Upper lobe of right lung (tissue), 1 donor: ENCODE measurements around the gene PELI2. TPM values are rescaled to one million over a fixed set of nuclear protein-coding genes. Genes with fewer than 3 reads are reported as not detected.

Source experiments
- ATAC-seq: fragments of 200-7000 bp; cut with Tn5 transposase; one replicate; pipeline ENCODE4 v1.9.1; 2020; ENCODE audit warnings: mild to moderate bottlenecking, moderate library complexity
- DNase-seq: peaks from one replicate; pipeline ENCODE4 v3.0.0-alpha.2; 2020
- H3K27ac ChIP-seq: fragments of 200-600 bp; one replicate; pipeline ENCODE4 v1.8.0; 2022
- H3K27me3 ChIP-seq: fragments of 200-600 bp; one replicate; pipeline ENCODE4 v1.8.0; 2022; ENCODE audit warnings: mild to moderate bottlenecking
- H3K36me3 ChIP-seq: fragments of 200-600 bp; one replicate; pipeline ENCODE4 v1.8.0; 2022
- H3K4me1 ChIP-seq: fragments of 200-600 bp; one replicate; pipeline ENCODE4 v1.8.0; 2022
- H3K4me3 ChIP-seq: fragments of 200-600 bp; one replicate; pipeline ENCODE4 v1.8.0; 2022; ENCODE audit warnings: mild to moderate bottlenecking
- H3K9me3 ChIP-seq: fragments of 200-600 bp; one replicate; pipeline ENCODE4 v1.8.0; 2022
- intact Hi-C: fragments of 100-400 bp; cut with DNase I; formaldehyde crosslinking; loops from one replicate; pipeline ENCODE4 v1.11.0; 2022
- total RNA-seq: library from RNA; stranded (reverse); fragmentation: NEBNext Ultra II Directional; extraction: Animal tissue kit (Norgen Biotek cat#: 25700); gene quantifications from one replicate; pipeline ENCODE4 v1.2.1, GENCODE V29; 2021
- TF ChIP-seq, protein P1 (sequence below): fragments of 200-600 bp; IDR thresholded peaks from one replicate; pipeline ENCODE4 v1.8.0; 2022; ENCODE audit warnings: antibody characterized with exemption
- donor health status: DM: no; HTN: yes; CAD: no; lungs with severe emphysema.

Gene PELI2
- total RNA-seq, 1 donor from 2014 or later: 25.7 TPM

DNA sequence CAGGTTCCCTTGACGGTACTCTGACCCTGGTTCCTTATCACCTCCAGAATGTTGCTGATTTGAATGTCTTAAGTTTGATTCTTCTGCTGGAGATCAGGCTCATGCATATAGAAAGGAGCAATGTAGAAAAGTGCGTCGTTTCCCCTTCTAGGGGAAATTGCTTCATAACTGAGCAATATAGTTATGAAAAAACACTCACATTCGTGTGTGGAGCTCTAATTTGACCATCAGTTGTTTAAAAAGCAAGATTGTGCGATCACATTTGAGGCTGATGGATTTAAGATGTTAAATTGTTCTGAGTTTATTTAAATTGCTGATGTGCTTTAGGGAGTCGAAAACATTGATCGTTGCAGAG lies 19.2 kb downstream of the PELI2 start:
- H3K4me1 ChIP-seq: peaks cover 3% of the 10 kb centered on the region
- no peaks in the 10 kb centered on the region for H3K27me3 ChIP-seq
- intact Hi-C loops: no loop called here
- no peak overlapping the region for H3K27ac ChIP-seq
- no peak for DNase-seq
- no peak for ATAC-seq
- no peaks in the 10 kb centered on the region for H3K9me3 ChIP-seq
- H3K36me3 ChIP-seq: no peaks in the 10 kb centered on the region
- TF ChIP-seq, protein P1, sequence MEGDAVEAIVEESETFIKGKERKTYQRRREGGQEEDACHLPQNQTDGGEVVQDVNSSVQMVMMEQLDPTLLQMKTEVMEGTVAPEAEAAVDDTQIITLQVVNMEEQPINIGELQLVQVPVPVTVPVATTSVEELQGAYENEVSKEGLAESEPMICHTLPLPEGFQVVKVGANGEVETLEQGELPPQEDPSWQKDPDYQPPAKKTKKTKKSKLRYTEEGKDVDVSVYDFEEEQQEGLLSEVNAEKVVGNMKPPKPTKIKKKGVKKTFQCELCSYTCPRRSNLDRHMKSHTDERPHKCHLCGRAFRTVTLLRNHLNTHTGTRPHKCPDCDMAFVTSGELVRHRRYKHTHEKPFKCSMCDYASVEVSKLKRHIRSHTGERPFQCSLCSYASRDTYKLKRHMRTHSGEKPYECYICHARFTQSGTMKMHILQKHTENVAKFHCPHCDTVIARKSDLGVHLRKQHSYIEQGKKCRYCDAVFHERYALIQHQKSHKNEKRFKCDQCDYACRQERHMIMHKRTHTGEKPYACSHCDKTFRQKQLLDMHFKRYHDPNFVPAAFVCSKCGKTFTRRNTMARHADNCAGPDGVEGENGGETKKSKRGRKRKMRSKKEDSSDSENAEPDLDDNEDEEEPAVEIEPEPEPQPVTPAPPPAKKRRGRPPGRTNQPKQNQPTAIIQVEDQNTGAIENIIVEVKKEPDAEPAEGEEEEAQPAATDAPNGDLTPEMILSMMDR: no peak
- H3K4me3 ChIP-seq: no peak overlapping the region

DNA sequence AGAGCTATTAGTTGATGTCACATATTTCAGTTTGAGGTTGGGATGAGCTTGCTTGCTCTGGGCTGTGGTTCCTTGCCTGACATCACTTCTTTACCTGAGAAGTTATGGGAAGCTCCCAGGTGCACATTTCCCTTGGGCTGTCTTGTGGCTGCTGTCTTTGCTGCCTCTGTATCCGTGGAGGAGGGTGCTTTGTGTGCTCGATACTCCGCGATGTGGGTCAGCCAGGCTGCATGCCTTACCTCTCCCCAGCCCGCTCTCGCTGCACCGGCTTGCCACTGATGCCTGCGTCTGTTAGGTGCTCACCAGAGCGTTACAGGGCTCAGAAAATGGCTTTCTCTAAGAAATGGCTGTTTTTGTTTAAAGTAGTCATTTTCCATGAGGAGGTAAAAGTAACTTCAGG lies 19.6 kb downstream of the PELI2 start:
- Histone ChIP-seq H3K36me3 (no peaks in the 10 kb centered on the region), H3K9me3 (no peaks in the 10 kb centered on the region), H3K27me3 (no peaks in the 10 kb centered on the region), H3K4me1 (peaks cover 3% of the 10 kb centered on the region), H3K27ac (no peak overlapping the region), H3K4me3 (no peak overlapping the region)
- ATAC-seq (no peak), DNase-seq (no peak)
- TF ChIP-seq, protein P1: no peak
- intact Hi-C loops: no loop called here

DNA sequence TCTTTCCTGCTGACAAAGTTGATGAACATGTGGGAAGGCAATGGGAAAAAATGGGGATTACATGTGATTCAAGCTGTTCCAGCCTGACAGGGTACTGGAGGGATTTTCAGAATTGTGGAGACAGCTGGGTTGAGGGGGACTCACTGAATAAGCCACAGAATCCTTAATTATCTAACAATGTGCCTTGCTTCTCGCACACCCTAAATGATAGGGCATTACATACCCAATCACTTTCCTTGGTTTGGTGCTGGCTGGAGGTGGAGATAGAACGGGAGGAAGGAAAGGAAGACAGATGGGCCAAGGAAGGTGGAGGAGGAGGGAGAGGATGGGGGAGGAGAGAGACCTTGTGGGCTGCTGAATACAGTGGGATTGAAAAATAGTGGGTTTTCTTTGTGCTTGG lies 20.7 kb downstream of the PELI2 start:
- intact Hi-C loops: no loop called here
- H3K36me3 ChIP-seq: no peaks in the 10 kb centered on the region
- ATAC-seq (no peak), DNase-seq (no peak)
- no peak overlapping the region for H3K27ac ChIP-seq
- no peaks in the 10 kb centered on the region for H3K27me3 ChIP-seq
- no peak overlapping the region for H3K4me3 ChIP-seq
- TF ChIP-seq, protein P1: no peak
- H3K9me3 ChIP-seq: no peaks in the 10 kb centered on the region
- peaks cover 3% of the 10 kb centered on the region for H3K4me1 ChIP-seq

DNA sequence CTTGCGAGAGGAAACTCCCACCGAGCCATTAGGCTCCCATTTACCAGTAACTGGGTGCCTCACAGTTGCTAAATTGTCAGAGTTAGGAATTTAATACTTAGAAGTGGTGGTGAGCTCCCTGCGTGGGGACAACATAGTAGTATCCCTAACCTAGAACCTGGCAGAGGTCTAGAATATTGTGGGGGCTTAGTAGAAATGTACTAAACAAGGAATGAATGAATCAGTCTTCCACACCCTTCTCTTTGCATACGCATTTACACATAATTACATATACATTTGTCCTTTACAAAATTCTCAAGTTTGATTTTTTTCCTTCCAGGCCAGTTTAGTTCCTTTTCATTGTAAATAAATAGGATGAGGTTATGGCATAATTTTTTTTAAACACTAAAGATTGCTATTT lies 24.1 kb downstream of the PELI2 start:
- TF ChIP-seq, protein P1: no peak
- no peak overlapping the region for H3K4me3 ChIP-seq
- no peaks in the 10 kb centered on the region for H3K36me3 ChIP-seq
- intact Hi-C loops: no loop called here
- H3K9me3 ChIP-seq: no peaks in the 10 kb centered on the region
- ATAC-seq (no peak), DNase-seq (no peak)
- H3K27me3 ChIP-seq: no peaks in the 10 kb centered on the region
- H3K4me1 ChIP-seq: peaks cover under 1% of the 10 kb centered on the region
- no peak overlapping the region for H3K27ac ChIP-seq

DNA sequence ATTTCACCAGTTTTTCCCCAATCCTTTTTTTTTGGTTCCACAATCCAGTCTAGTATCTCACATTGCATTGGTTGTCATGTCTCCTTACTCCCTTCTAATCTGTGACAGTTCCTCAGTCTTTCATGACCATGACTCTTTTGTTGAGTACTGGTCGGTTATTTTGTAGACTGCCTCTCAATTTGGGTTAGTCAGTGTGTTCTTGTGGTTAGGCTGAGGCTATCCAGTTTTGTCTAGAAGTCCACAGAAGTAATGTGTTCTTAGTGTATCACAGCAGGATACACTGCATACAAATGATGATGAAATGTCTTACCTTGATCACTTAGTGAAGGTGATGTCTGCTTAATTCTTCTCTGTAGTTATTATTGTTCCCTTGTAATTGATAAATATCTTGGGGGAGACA lies 24.8 kb downstream of the PELI2 start:
- H3K4me1 ChIP-seq: peaks cover 4% of the 10 kb centered on the region
- H3K27ac ChIP-seq: no peak overlapping the region
- H3K36me3 ChIP-seq: no peaks in the 10 kb centered on the region
- intact Hi-C loops: no loop called here
- H3K9me3 ChIP-seq: no peaks in the 10 kb centered on the region
- DNase-seq: no peak
- ATAC-seq: no peak
- TF ChIP-seq, protein P1: no peak
- H3K27me3 ChIP-seq: no peaks in the 10 kb centered on the region
- no peak overlapping the region for H3K4me3 ChIP-seq

DNA sequence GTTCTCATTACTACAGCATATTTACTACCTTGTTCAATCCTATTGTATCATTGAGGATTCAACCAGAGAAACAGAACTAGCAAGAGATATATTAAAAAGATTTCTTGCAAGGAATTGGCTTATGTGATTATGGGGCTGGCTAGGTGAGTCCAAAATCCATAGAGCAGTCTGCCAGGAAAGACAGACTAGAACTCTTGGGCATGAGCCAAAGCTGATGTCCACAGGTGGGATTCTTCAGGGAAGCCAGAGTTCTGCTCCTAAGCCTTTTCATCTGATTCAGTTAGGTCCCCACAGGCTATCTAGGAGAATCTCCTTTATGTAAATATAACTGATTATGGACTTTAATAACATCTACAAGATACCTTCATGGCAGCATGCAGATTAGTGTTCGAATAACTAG lies 26.0 kb downstream of the PELI2 start:
- ATAC-seq: no peak
- DNase-seq: no peak
- Histone ChIP-seq H3K27me3 (no peaks in the 10 kb centered on the region), H3K9me3 (no peaks in the 10 kb centered on the region), H3K36me3 (no peaks in the 10 kb centered on the region), H3K4me1 (peaks cover 11% of the 10 kb centered on the region), H3K27ac (no peak overlapping the region), H3K4me3 (no peak overlapping the region)
- TF ChIP-seq, protein P1: no peak
- intact Hi-C loops: no loop called here
